ENCODE data around the gene CEL.

Gene CEL

GRCh38 chr9:133035669-133036068 lies 26.1 kb upstream of the CEL start:
- Histone ChIP-seq H3K36me3 (ENCODE audit: control insufficient read depth in 2 of 2, insufficient read depth in 1 of 2, low read length in 2 of 2) (peaks cover 0 to 48% of the 10 kb centered on the region in 2 experiments; a peak in 1 of 3 replicates), H3K9me3 (ENCODE audit: control insufficient read depth, insufficient read depth, low read depth, low read length) (no peaks in the 10 kb centered on the region), H3K4me3 (ENCODE audit: low read depth, low read length) (no peak overlapping the region), H3K4me1 (ENCODE audit: control insufficient read depth, insufficient read depth, low read length) (no peaks in the 10 kb centered on the region), H3K27ac (ENCODE audit: extremely low read depth, low read depth, low read length) (no peak overlapping the region)
- ChIA-PET POLR2A (no interaction called here), CTCF (interaction anchor here (0.9 to 9.6 kb wide), 5 partner anchors 12 to 110 kb away, joined by 3 to 117 read pairs (median 10); no protein-coding TSS in a partner anchor)
- TF ChIP-seq YY1 (tag by site-specific recombination; IDR thresholded peaks at IDR 0.05): no peak
- TF ChIP-seq PRDM10 (tag by site-specific recombination; IDR thresholded peaks at IDR 0.05): no peak
- no peak for TF ChIP-seq ZNF26 (tag by site-specific recombination; IDR thresholded peaks at IDR 0.05)
- TF ChIP-seq MYNN (tag by site-specific recombination; IDR thresholded peaks at IDR 0.05; ENCODE audit: borderline replicate concordance): no peak
- no peak for TF ChIP-seq ZNF76 (tag by site-specific recombination; IDR thresholded peaks at IDR 0.05; ENCODE audit: borderline replicate concordance, low read depth)
- no peak for TF ChIP-seq FEZF1 (tag by site-specific recombination; IDR thresholded peaks at IDR 0.05)

- no peak overlapping the region for H3K27ac ChIP-seq (ENCODE audit: extremely low read depth, low read depth, low read length)
- CTCF ChIA-PET: interaction anchor here (0.6 to 9.6 kb wide), 4 partner anchors 11 to 337 kb away, joined by 3 to 117 read pairs (median 18); no protein-coding TSS in a partner anchor
These were observed 23.8 kb upstream of the CEL start for GRCh38 chr9:133037775-133038515.

More at GRCh38 chr9:133037775-133038515, 23.8 kb upstream of the CEL start:
- no peak for TF ChIP-seq SP3 (tag by site-specific recombination; IDR thresholded peaks at IDR 0.05)
- no peak for TF ChIP-seq ZNF600 (tag by site-specific recombination; IDR thresholded peaks at IDR 0.05)
- no peak for TF ChIP-seq KLF7 (tag by site-specific recombination; IDR thresholded peaks at IDR 0.05; ENCODE audit: borderline replicate concordance)
- no peak for TF ChIP-seq ZNF37A (tag by site-specific recombination; IDR thresholded peaks at IDR 0.05)
- no peak for TF ChIP-seq ZNF280C (tag by site-specific recombination; IDR thresholded peaks at IDR 0.05)
- TF ChIP-seq ZNF639 (tag by site-specific recombination; IDR thresholded peaks at IDR 0.05): no peak
- TF ChIP-seq RBAK (tag by site-specific recombination; IDR thresholded peaks at IDR 0.05): no peak
- no peak for TF ChIP-seq ZNF76 (tag by site-specific recombination; IDR thresholded peaks at IDR 0.05; ENCODE audit: borderline replicate concordance, low read depth)
- TF ChIP-seq ZNF768 (tag by site-specific recombination; IDR thresholded peaks at IDR 0.05): no peak
- no peak for TF ChIP-seq MZF1 (tag by site-specific recombination; IDR thresholded peaks at IDR 0.05; ENCODE audit: borderline replicate concordance)
- no peak for TF ChIP-seq ZNF792 (tag by site-specific recombination; IDR thresholded peaks at IDR 0.05)
- TF ChIP-seq ZNF112 (tag by site-specific recombination; IDR thresholded peaks at IDR 0.05): no peak
- TF ChIP-seq HOXC10 (CRISPR knock-in tag; IDR thresholded peaks at IDR 0.05): no peak
- peaks cover 0 to 61% of the 10 kb centered on the region in 2 experiments; a peak in 1 of 3 replicates for H3K36me3 ChIP-seq (ENCODE audit: control insufficient read depth in 2 of 2, insufficient read depth in 1 of 2, low read length in 2 of 2)
- no peaks in the 10 kb centered on the region for H3K9me3 ChIP-seq (ENCODE audit: control insufficient read depth, insufficient read depth, low read depth, low read length)
- no peak overlapping the region for H3K4me3 ChIP-seq (ENCODE audit: low read depth, low read length)
- no peaks in the 10 kb centered on the region for H3K4me1 ChIP-seq (ENCODE audit: control insufficient read depth, insufficient read depth, low read length)
- POLR2A ChIA-PET: interaction anchor here (0.7 to 3.4 kb wide), 3 partner anchors 8 to 987 kb away, joined by 4 to 22 read pairs (median 5); partner anchors contain the start of gene GTF3C5

All from HEK293 (cell line).